Right ventricle myocardium superior (tissue), 1 donor: ENCODE results near the gene IL1RAPL1. TPM values are rescaled to one million over a fixed set of nuclear protein-coding genes. Genes with fewer than 3 reads are reported as not detected.

Source experiments
- ATAC-seq: fragments of 200-7000 bp; cut with Tn5 transposase; one replicate; pipeline ENCODE4 v1.9.1; 2020; ENCODE audit warnings: mild to moderate bottlenecking; ENCODE audit not compliant: poor library complexity
- DNase-seq: peaks from one replicate; pipeline ENCODE4 v3.0.0-alpha.2; 2020
- intact Hi-C: fragments of 100-400 bp; cut with DNase I; formaldehyde crosslinking; loops from one replicate; pipeline ENCODE4 v1.11.2; 2022
- long read RNA-seq: library from polyadenylated mRNA; unstranded; transcript quantifications from one replicate; pipeline ENCODE4 v2.0.0, GENCODE V29; 2021
- total RNA-seq: library from RNA; stranded (reverse); fragmentation: NEBNext Ultra II Directional; extraction: Animal tissue kit (Norgen Biotek cat#: 25700); gene quantifications from one replicate; pipeline ENCODE4 v1.2.1, GENCODE V29; 2021
- donor health status: DM: no; HTN: yes; CAD: no; lungs with severe emphysema.

Gene IL1RAPL1
- 3.1 TPM for total RNA-seq
- long read RNA-seq, partial matches to known transcripts = 0 of 1 reads
- long read RNA-seq, other reads (novel, unspliced or antisense) = 1 of 1 reads

- ATAC-seq (peak; percentile 84), DNase-seq (no peak)
- intact Hi-C loops = loop anchor here (10.0 kb wide), 1 partner anchor 508 kb away; no protein-coding TSS in a partner anchor
Observed at GRCh38 chrX:28586981-28587551, at the start of gene IL1RAPL1. IL1RAPL1 (plus strand) TSS chrX:28587446.

- DNase-seq (no peak), ATAC-seq (no peak)
- intact Hi-C loops = no loop called here
Observed at GRCh38 chrX:28542791-28543190, 44.5 kb upstream of the IL1RAPL1 start.

GRCh38 chrX:28549838-28550237 is 37.4 kb upstream of the IL1RAPL1 start:
- ATAC-seq (no peak), DNase-seq (no peak)
- intact Hi-C loops = no loop called here

GRCh38 chrX:28550331-28550872 is 36.8 kb upstream of the IL1RAPL1 start:
- ATAC-seq = no peak
- intact Hi-C loops = no loop called here
- no peak for DNase-seq

- no peak for DNase-seq
- no peak for ATAC-seq
- intact Hi-C loops = no loop called here
Observed at GRCh38 chrX:28552322-28552721, 34.9 kb upstream of the IL1RAPL1 start.

- DNase-seq = no peak
- intact Hi-C loops = no loop called here
- no peak for ATAC-seq
Observed at GRCh38 chrX:28552882-28553829, 34.1 kb upstream of the IL1RAPL1 start.

GRCh38 chrX:28576117-28576516 is 11.1 kb upstream of the IL1RAPL1 start:
- intact Hi-C loops = no loop called here
- DNase-seq = no peak
- ATAC-seq = no peak

- intact Hi-C loops = loop anchor here (10.0 kb wide), 1 partner anchor 513 kb away; no protein-coding TSS in a partner anchor
- DNase-seq (no peak), ATAC-seq (no peak)
Observed at GRCh38 chrX:28581522-28581921, 5.7 kb upstream of the IL1RAPL1 start.

GRCh38 chrX:28582511-28582910 is 4.7 kb upstream of the IL1RAPL1 start:
- no peak for ATAC-seq

GRCh38 chrX:28584025-28584424 is 3.2 kb upstream of the IL1RAPL1 start:
- no peak for DNase-seq
- intact Hi-C loops = loop anchor here (10.0 kb wide), 1 partner anchor 511 kb away; no protein-coding TSS in a partner anchor
- no peak for ATAC-seq

More at GRCh38 chrX:28582511-28582910, 4.7 kb upstream of the IL1RAPL1 start:
- intact Hi-C loops = loop anchor here (10.0 kb wide), 1 partner anchor 512 kb away; no protein-coding TSS in a partner anchor
- DNase-seq = no peak

- no peak for DNase-seq
- no peak for ATAC-seq
- intact Hi-C loops = loop anchor here (10.0 kb wide), 1 partner anchor 509 kb away; no protein-coding TSS in a partner anchor
Observed at GRCh38 chrX:28585767-28586166, 1.5 kb upstream of the IL1RAPL1 start.

GRCh38 chrX:28586286-28586685 is 960 bp upstream of the IL1RAPL1 start:
- DNase-seq (peak; percentile 34), ATAC-seq (peak; percentile 62)
- intact Hi-C loops = loop anchor here (10.0 kb wide), 1 partner anchor 509 kb away; no protein-coding TSS in a partner anchor

GRCh38 chrX:28589046-28589445 is 1.8 kb downstream of the IL1RAPL1 start:
- DNase-seq = no peak
- ATAC-seq = peak; percentile 2
- intact Hi-C loops = loop anchor here (10.0 kb wide), 1 partner anchor 506 kb away; no protein-coding TSS in a partner anchor

- intact Hi-C loops = no loop called here
- ATAC-seq (peak; percentile 72), DNase-seq (no peak)
Observed at GRCh38 chrX:28590396-28590795, 3.1 kb downstream of the IL1RAPL1 start.

GRCh38 chrX:28591542-28591941 is 4.3 kb downstream of the IL1RAPL1 start:
- DNase-seq (no peak), ATAC-seq (peak; percentile 45)
- intact Hi-C loops = no loop called here

- ATAC-seq (no peak), DNase-seq (no peak)
- intact Hi-C loops = no loop called here
Observed at GRCh38 chrX:28595346-28595745, 8.1 kb downstream of the IL1RAPL1 start.

GRCh38 chrX:28599957-28600356 is 12.7 kb downstream of the IL1RAPL1 start:
- DNase-seq (no peak), ATAC-seq (no peak)
- intact Hi-C loops = no loop called here

- no peak for ATAC-seq
- DNase-seq = no peak
- intact Hi-C loops = no loop called here
Observed at GRCh38 chrX:28609003-28609402, 21.8 kb downstream of the IL1RAPL1 start.
